AG04450 (cell line): Measurements from ENCODE around the gene LRP8. TPM values are rescaled to one million over a fixed set of nuclear protein-coding genes. Genes with fewer than 3 reads are reported as not detected.

Experiments
- CTCF ChIA-PET: fragments of 300-600, 350-600 bp; formaldehyde crosslinking; extraction: SDS; loops from one replicate; lab custom pipeline; 2022; ENCODE audit warnings: antibody characterized with exemption, inconsistent platforms; lab: Charles Lee
- POLR2A ChIA-PET: fragments of 350-600 bp; formaldehyde crosslinking; extraction: SDS; loops from one replicate; lab custom pipeline; 2021; ENCODE audit warnings: antibody characterized with exemption, inconsistent platforms; lab: Yijun Ruan, JAX
- DNase-seq: peaks from one replicate; pipeline ENCODE4 v3.0.0-alpha.2; 2011; ENCODE audit warnings: low read depth, low spot score
- H3K27ac ChIP-seq: one replicate; pipeline ENCODE4 v1.5.1; 2012; ENCODE audit warnings: low read depth, low read length, control low read depth
- H3K27me3 ChIP-seq: one replicate; pipeline ENCODE4 v1.6.0; 2012; ENCODE audit warnings: low read length; ENCODE audit not compliant: control insufficient read depth, insufficient read depth
- H3K4me3 ChIP-seq: 2 replicates; pipeline ENCODE4 v1.5.1; 2011; ENCODE audit warnings: mild to moderate bottlenecking, low read depth, low read length, control low read depth
- H3K9me3 ChIP-seq: 2 replicates; pipeline ENCODE4 v1.5.1; 2012; ENCODE audit warnings: low read length; ENCODE audit not compliant: control insufficient read depth, insufficient read depth
- polyA plus RNA-seq: library from polyadenylated mRNA; depleted of rRNA; stranded (reverse); fragments of >200 nt; gene quantifications from 2 replicates; pipeline ENCODE4 v1.2.3, GENCODE V29; 2011
- TF ChIP-seq, protein P1 (sequence below): IDR thresholded peaks from 2 replicates; pipeline ENCODE4 v1.5.1; 2011; ENCODE audit warnings: low read depth, low read length, control low read depth, inconsistent platforms

LRP8 gene
- polyA plus RNA-seq, 1 experiment: 5.0 TPM

DNA sequence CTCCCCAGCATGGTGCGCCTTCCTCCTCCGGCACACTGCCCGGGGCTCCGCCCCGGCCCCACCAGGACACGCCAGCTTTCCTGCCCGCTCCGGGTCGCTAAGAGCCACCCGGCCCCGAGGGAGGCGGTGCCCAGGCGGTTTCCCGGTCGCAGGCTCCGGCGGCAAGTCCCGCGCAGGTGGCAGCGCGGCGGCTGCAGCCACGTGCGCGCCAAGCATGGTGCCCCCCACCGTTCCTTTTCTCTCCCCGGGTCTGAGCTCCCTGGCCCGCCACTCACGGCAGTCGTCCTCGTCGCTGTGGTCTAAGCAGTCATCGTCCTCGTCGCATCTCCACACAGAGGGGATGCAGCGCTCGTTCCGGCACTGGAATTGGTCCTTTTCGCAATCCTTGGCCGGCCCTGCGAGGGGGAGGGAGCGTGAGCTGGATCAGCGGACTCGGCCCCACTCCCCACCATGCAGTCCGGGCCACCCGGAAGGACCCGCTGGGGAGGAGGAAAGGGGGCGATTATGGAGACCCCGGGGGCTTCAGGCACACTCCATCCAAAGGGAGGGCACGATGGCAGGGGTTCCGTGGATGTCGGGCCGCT is 1.2 kb downstream of the LRP8 start:
- Histone ChIP-seq H3K27ac (no peak overlapping the region), H3K9me3 (no peaks in the 10 kb centered on the region; the same call in 1 of the 2 replicates), H3K4me3 (peak overlapping the region; percentile 71), H3K27me3 (no peaks in the 10 kb centered on the region)
- TF ChIP-seq, protein P1, sequence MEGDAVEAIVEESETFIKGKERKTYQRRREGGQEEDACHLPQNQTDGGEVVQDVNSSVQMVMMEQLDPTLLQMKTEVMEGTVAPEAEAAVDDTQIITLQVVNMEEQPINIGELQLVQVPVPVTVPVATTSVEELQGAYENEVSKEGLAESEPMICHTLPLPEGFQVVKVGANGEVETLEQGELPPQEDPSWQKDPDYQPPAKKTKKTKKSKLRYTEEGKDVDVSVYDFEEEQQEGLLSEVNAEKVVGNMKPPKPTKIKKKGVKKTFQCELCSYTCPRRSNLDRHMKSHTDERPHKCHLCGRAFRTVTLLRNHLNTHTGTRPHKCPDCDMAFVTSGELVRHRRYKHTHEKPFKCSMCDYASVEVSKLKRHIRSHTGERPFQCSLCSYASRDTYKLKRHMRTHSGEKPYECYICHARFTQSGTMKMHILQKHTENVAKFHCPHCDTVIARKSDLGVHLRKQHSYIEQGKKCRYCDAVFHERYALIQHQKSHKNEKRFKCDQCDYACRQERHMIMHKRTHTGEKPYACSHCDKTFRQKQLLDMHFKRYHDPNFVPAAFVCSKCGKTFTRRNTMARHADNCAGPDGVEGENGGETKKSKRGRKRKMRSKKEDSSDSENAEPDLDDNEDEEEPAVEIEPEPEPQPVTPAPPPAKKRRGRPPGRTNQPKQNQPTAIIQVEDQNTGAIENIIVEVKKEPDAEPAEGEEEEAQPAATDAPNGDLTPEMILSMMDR: no peak
- DNase-seq: no peak
- POLR2A ChIA-PET: interaction anchor here (0.7 kb wide), 1 partner anchor 15 kb away, joined by 5 read pairs; no protein-coding TSS in a partner anchor
- CTCF ChIA-PET: interaction anchor here (0.6 kb wide), 1 partner anchor 389 kb away, joined by 4 read pairs; no protein-coding TSS in a partner anchor

DNA sequence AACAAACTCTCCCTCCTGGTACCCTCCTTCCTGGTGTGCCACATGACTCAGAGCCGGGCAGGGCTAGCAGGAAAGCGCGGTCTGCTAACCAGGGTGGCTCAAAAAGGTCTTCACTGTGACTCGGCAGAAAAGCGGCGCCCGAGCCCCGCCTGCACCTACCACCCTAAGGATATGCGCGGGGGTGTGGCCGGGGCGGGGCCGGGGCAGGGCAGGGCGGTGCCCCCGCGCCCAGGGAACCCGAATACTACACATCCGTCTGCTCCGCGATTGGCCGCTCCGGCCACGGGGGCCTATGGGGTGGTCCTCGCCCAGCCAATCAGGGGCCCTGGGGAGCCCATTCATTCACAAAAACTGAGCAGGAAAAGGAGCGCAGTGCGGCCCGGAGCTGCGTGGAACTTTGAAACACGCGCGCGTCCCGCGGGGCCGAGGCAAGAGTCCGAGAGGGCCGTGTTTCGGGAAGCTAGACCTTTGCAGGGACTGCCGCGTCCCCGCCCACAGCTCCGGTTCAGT is 1.7 kb downstream of the LRP8 start:
- CTCF ChIA-PET: no interaction called here
- H3K4me3 ChIP-seq: peak overlapping the region; percentile 71
- peak; percentile 39 for DNase-seq
- H3K27me3 ChIP-seq: no peaks in the 10 kb centered on the region
- H3K27ac ChIP-seq: peak overlapping the region; percentile 83
- H3K9me3 ChIP-seq: no peaks in the 10 kb centered on the region; the same call in 1 of the 2 replicates
- POLR2A ChIA-PET: interaction anchor here (0.7 kb wide), 1 partner anchor 14 kb away, joined by 5 read pairs; no protein-coding TSS in a partner anchor
- TF ChIP-seq, protein P1: no peak

DNA sequence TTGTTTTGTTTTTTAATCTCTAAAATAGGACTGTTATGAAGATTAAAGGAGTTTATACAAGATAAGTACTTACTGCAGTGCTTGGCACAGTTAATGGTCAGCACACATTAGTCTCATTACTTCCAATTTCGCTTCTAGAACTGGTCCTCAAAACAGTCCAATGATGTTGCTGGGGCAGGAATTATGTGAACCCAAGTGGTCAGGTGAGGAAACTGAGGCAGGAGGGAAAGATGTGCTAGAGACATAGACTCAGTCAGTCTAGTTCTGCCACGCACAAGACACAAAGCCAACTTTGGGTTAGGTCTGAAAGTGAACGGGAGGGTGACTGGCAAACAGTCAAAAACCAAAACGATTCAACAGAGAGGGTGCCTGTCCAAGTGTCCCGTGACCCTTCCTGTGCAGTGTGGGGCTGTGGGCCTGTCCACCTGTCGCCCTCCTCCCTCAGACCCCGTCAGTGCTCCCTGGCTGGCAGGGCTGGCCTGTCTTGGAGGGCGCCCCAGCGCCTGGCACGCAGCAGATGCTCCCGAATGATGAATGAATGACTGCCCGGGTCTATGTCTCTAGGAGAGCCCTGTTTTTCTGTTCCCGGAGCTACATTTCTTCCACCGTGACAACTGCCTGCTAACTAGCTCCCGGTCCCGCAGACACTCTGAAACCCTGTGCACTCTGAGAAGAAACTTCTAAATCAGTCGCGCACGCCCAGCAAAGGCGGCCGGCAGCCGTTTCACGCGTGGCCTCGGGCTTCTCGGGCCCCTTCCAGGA is 2.4 kb downstream of the LRP8 start:
- H3K27me3 ChIP-seq: no peaks in the 10 kb centered on the region
- POLR2A ChIA-PET: interaction anchor here (0.7 kb wide), 1 partner anchor 14 kb away, joined by 5 read pairs; no protein-coding TSS in a partner anchor
- no peak for DNase-seq
- TF ChIP-seq, protein P1: no peak
- peak overlapping the region; percentile 71 for H3K4me3 ChIP-seq
- H3K27ac ChIP-seq: peak overlapping the region; percentile 83
- CTCF ChIA-PET: no interaction called here
- H3K9me3 ChIP-seq: no peaks in the 10 kb centered on the region; the same call in 1 of the 2 replicates

DNA sequence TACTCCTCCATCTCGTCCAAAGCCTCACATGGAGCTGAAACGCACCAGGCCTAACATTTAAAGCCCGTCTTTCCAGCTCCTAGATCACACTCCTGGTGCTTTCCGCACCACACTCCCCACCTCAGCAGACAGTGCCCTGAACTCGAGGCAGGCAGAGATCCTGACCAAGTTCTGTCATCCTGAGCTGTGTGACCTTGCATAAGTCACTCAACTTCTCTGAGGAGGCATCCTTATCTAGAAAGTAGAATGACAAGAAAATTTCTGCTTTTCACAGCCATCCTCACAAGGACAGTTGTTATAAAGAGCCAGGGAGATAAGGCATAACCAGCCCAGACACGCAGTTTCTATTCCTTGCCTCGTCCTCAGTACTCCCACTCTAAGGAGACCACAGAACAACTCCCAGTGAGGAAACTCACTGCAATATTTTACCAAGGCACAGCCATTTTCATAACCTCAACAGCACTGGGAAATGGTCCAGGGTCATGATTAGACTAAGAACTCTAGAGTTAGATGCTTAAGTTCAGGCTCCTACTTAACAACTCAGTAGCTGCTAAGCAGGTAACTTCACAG is 3.1 kb downstream of the LRP8 start:
- DNase-seq: no peak
- CTCF ChIA-PET: no interaction called here

More for the DNA sequence above, 3.1 kb downstream of the LRP8 start:
- TF ChIP-seq, protein P1: no peak
- no peak overlapping the region for H3K27ac ChIP-seq
- H3K9me3 ChIP-seq: no peaks in the 10 kb centered on the region; the same call in 1 of the 2 replicates
- POLR2A ChIA-PET: no interaction called here
- H3K27me3 ChIP-seq: no peaks in the 10 kb centered on the region
- H3K4me3 ChIP-seq: no peak overlapping the region
